Mesendoderm (in vitro differentiated cells): ENCODE data around the gene TTPAL.

ENCODE experiments used
- DNase-seq: peaks from one replicate; pipeline ENCODE4 v3.0.0; 2013
- H2AK5ac ChIP-seq: 2 replicates; pipeline ENCODE4 v1.6.1; 2013; ENCODE audit warnings: low read length, inconsistent platforms
- H2BK120ac ChIP-seq: 2 replicates; pipeline ENCODE4 v1.6.1; 2013; ENCODE audit warnings: low read depth, mild to moderate bottlenecking, low read length, moderate library complexity, mixed read lengths
- H2BK15ac ChIP-seq: replicated peaks from 2 replicates; pipeline ENCODE4 v1.6.1; 2013; ENCODE audit warnings: low read depth, mild to moderate bottlenecking, moderate library complexity
- H2BK5ac ChIP-seq: 2 replicates; pipeline ENCODE4 v1.6.1; 2013; ENCODE audit warnings: low read length, inconsistent platforms
- H3K18ac ChIP-seq: 2 replicates; pipeline ENCODE4 v1.6.1; 2013; ENCODE audit warnings: mild to moderate bottlenecking, low read length, mixed read lengths
- H3K23ac ChIP-seq: one replicate; pipeline ENCODE4 v1.6.1; 2013; ENCODE audit warnings: low read length
- H3K27ac ChIP-seq: 2 replicates; pipeline ENCODE4 v1.5.1; 2013; ENCODE audit warnings: low read depth, mild to moderate bottlenecking, inconsistent platforms, low read length, moderate library complexity
- H3K27me3 ChIP-seq: 2 replicates; pipeline ENCODE4 v1.6.1; 2013; ENCODE audit warnings: low read length, control low read depth, mild to moderate bottlenecking, inconsistent platforms; ENCODE audit not compliant: insufficient read depth, poor library complexity
- H3K36me3 ChIP-seq: 2 replicates; pipeline ENCODE4 v1.6.1; 2013; ENCODE audit warnings: low read length, inconsistent platforms; ENCODE audit not compliant: control insufficient read depth, insufficient read depth
- H3K4ac ChIP-seq: one replicate; pipeline ENCODE4 v1.6.1; 2013; ENCODE audit warnings: low read depth, mild to moderate bottlenecking, low read length, moderate library complexity
- H3K4me1 ChIP-seq: 2 replicates; pipeline ENCODE4 v1.6.1; 2013; ENCODE audit warnings: low read depth, low read length, inconsistent platforms; ENCODE audit not compliant: control insufficient read depth
- H3K4me2 ChIP-seq: 2 replicates; pipeline ENCODE4 v1.6.1; 2013; ENCODE audit warnings: low read length
- H3K4me3 ChIP-seq: 2 replicates; pipeline ENCODE4 v1.5.1; 2013; ENCODE audit warnings: mild to moderate bottlenecking, low read length
- H3K56ac ChIP-seq: one replicate; pipeline ENCODE4 v1.6.1; 2013; ENCODE audit warnings: low read length
- H3K79me1 ChIP-seq: 2 replicates; pipeline ENCODE4 v1.6.1; 2013; ENCODE audit warnings: low read length, inconsistent platforms
- H3K79me2 ChIP-seq: 2 replicates; pipeline ENCODE4 v1.6.1; 2013; ENCODE audit warnings: mild to moderate bottlenecking, low read length; ENCODE audit not compliant: control insufficient read depth, insufficient read depth
- H3K9ac ChIP-seq: 2 replicates; pipeline ENCODE4 v1.6.1; 2013; ENCODE audit warnings: low read length, inconsistent platforms
- H4K5ac ChIP-seq: one replicate; pipeline ENCODE4 v1.6.1; 2013; ENCODE audit warnings: low read length
- H4K8ac ChIP-seq: one replicate; pipeline ENCODE4 v1.6.1; 2013; ENCODE audit warnings: low read depth, mild to moderate bottlenecking, control low read depth, low read length, moderate library complexity
- WGBS: extraction: QIAGEN DNeasy Blood & Tissue Kit; methylation state at CpG from one replicate; pipeline ENCODE4 v1.1.7; 2013; ENCODE audit warnings: low lambda C conversion rate, missing lambda C conversion rate; ENCODE audit not compliant: insufficient coverage; ENCODE audit errors: extremely low coverage; 5-methylcytosine and 5-hydroxymethylcytosine counted together

TTPAL gene

DNA sequence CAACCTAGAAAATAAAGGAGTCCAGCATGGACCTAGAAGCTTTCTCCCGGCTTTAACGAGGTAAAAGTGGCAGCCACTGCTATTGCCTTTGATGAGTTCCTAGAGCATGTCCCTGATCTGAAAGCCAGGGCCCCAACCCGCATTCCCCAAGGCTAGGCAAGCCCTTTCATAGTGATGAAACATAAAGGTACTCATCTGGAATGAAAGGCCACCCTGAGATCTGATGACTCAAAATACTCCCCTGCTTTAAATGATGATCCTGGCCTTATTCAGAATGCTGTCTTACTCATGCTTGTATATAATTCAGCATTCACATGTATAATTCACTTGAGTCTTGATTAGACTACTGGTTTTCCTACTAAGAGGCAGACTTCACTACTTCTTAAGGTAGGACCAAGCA lies 21.3 kb downstream of the TTPAL start:
- Histone ChIP-seq H3K4me2 (no peak overlapping the region), H3K79me2 (no peaks in the 10 kb centered on the region), H2BK15ac (no peak overlapping the region), H2BK5ac (no peak overlapping the region), H3K36me3 (peaks cover 12% of the 10 kb centered on the region), H3K79me1 (no peaks in the 10 kb centered on the region), H2BK120ac (no peak overlapping the region), H3K4ac (no peak overlapping the region), H4K5ac (no peak overlapping the region), H3K4me1 (peaks cover 2% of the 10 kb centered on the region), H4K8ac (no peak overlapping the region), H3K23ac (no peak overlapping the region), H3K27ac (no peak overlapping the region), H2AK5ac (no peak overlapping the region), H3K27me3 (no peaks in the 10 kb centered on the region), H3K18ac (no peak overlapping the region), H3K9ac (no peak overlapping the region), H3K56ac (no peak overlapping the region), H3K4me3 (no peak overlapping the region)
- no CpG with 5 or more reads among the region's 3 CpGs for WGBS
- no peak for DNase-seq

GRCh38 chr20:44497761-44498160 lies 22.1 kb downstream of the TTPAL start:
- Histone ChIP-seq H3K4me3 (no peak overlapping the region), H3K36me3 (peaks cover 12% of the 10 kb centered on the region), H3K79me1 (no peaks in the 10 kb centered on the region), H2AK5ac (no peak overlapping the region), H3K9ac (no peak overlapping the region), H3K23ac (no peak overlapping the region), H2BK120ac (no peak overlapping the region), H2BK5ac (no peak overlapping the region), H3K4ac (no peak overlapping the region), H3K56ac (no peak overlapping the region), H3K4me1 (no peaks in the 10 kb centered on the region), H3K4me2 (no peak overlapping the region), H2BK15ac (no peak overlapping the region), H3K79me2 (no peaks in the 10 kb centered on the region), H4K8ac (no peak overlapping the region), H3K18ac (no peak overlapping the region), H3K27ac (no peak overlapping the region), H4K5ac (no peak overlapping the region), H3K27me3 (no peaks in the 10 kb centered on the region)
- WGBS = no CpG with 5 or more reads among the region's 3 CpGs
- no peak for DNase-seq

- Histone ChIP-seq H3K27ac (no peak overlapping the region), H2BK15ac (no peak overlapping the region), H3K4ac (no peak overlapping the region), H3K27me3 (no peaks in the 10 kb centered on the region), H3K79me1 (no peaks in the 10 kb centered on the region), H3K56ac (no peak overlapping the region), H3K18ac (no peak overlapping the region), H3K4me2 (no peak overlapping the region), H4K8ac (no peak overlapping the region), H4K5ac (no peak overlapping the region), H2AK5ac (no peak overlapping the region), H3K79me2 (no peaks in the 10 kb centered on the region), H3K23ac (no peak overlapping the region), H2BK120ac (no peak overlapping the region), H3K9ac (no peak overlapping the region), H2BK5ac (no peak overlapping the region), H3K4me3 (no peak overlapping the region), H3K4me1 (no peaks in the 10 kb centered on the region), H3K36me3 (peaks cover 14% of the 10 kb centered on the region)
- no peak for DNase-seq
- no CpG with 5 or more reads among the region's 3 CpGs for WGBS
Observed at GRCh38 chr20:44500221-44500620, 24.5 kb downstream of the TTPAL start.

DNA sequence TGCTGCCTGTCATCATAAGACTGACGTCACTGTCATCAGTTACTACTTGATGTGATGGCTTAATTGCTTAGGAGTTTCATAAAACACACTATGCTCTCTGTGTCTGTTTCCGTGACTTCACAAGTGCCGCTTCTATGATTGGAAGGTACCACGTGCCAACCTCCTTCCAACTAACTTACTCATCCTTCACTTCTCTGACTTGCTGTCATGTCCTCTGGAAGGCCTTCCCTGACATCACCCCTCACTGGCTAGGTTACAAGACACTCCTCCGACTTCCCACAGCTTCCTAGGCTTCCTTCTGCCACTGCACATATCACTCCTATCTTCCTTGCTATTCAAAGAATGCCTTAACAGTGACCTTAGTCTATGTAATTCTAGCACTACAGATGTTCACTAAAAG lies 25.8 kb downstream of the TTPAL start:
- H3K4me3 ChIP-seq = no peak overlapping the region
- no peak overlapping the region for H3K9ac ChIP-seq
- no peak overlapping the region for H2AK5ac ChIP-seq
- no peaks in the 10 kb centered on the region for H3K79me2 ChIP-seq
- H3K56ac ChIP-seq = no peak overlapping the region
- no CpG with 5 or more reads among the region's 5 CpGs for WGBS
- no peak overlapping the region for H3K4ac ChIP-seq
- peaks cover 11% of the 10 kb centered on the region for H3K36me3 ChIP-seq
- H3K27ac ChIP-seq = no peak overlapping the region
- H3K23ac ChIP-seq = no peak overlapping the region
- no peak overlapping the region for H4K5ac ChIP-seq
- DNase-seq = no peak
- H4K8ac ChIP-seq = no peak overlapping the region
- H2BK120ac ChIP-seq = no peak overlapping the region
- no peaks in the 10 kb centered on the region for H3K27me3 ChIP-seq
- H2BK5ac ChIP-seq = no peak overlapping the region
- H3K4me2 ChIP-seq = no peak overlapping the region
- H3K79me1 ChIP-seq = no peaks in the 10 kb centered on the region
- H3K18ac ChIP-seq = no peak overlapping the region
- H2BK15ac ChIP-seq = no peak overlapping the region
- H3K4me1 ChIP-seq = no peaks in the 10 kb centered on the region

DNA sequence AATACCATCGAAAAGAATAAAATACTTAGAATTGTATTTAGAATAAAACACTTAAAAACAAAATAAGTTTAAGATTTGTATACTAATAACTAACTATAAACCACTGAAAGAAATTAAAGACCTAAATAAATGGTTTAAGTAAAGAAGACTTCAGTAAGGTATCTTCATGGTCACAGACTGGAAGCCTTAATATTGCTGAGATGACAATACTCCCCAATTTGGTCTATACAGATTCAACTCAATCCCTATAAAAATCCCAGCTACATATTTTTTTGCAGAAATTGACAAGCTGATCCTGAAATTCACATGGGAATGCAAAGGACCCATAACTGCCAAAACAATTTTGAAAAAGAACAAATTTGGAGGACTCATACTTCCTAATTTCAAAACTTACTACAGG lies 27.3 kb downstream of the TTPAL start:
- no peak overlapping the region for H3K23ac ChIP-seq
- no peaks in the 10 kb centered on the region for H3K4me1 ChIP-seq
- H2AK5ac ChIP-seq = no peak overlapping the region
- no peak overlapping the region for H4K8ac ChIP-seq
- H3K27me3 ChIP-seq = no peaks in the 10 kb centered on the region
- H2BK120ac ChIP-seq = no peak overlapping the region
- no peak overlapping the region for H3K4me2 ChIP-seq
- WGBS = 100% methylated on average over 1 of the region's 1 CpG
- H3K79me1 ChIP-seq = no peaks in the 10 kb centered on the region
- no peak overlapping the region for H2BK15ac ChIP-seq
- no peak overlapping the region for H4K5ac ChIP-seq
- no peak overlapping the region for H3K4ac ChIP-seq
- peaks cover 11% of the 10 kb centered on the region for H3K36me3 ChIP-seq
- H2BK5ac ChIP-seq = no peak overlapping the region
- no peak overlapping the region for H3K18ac ChIP-seq
- no peak overlapping the region for H3K9ac ChIP-seq
- DNase-seq = no peak
- H3K27ac ChIP-seq = no peak overlapping the region
- H3K79me2 ChIP-seq = no peaks in the 10 kb centered on the region
- no peak overlapping the region for H3K56ac ChIP-seq
- no peak overlapping the region for H3K4me3 ChIP-seq

DNA sequence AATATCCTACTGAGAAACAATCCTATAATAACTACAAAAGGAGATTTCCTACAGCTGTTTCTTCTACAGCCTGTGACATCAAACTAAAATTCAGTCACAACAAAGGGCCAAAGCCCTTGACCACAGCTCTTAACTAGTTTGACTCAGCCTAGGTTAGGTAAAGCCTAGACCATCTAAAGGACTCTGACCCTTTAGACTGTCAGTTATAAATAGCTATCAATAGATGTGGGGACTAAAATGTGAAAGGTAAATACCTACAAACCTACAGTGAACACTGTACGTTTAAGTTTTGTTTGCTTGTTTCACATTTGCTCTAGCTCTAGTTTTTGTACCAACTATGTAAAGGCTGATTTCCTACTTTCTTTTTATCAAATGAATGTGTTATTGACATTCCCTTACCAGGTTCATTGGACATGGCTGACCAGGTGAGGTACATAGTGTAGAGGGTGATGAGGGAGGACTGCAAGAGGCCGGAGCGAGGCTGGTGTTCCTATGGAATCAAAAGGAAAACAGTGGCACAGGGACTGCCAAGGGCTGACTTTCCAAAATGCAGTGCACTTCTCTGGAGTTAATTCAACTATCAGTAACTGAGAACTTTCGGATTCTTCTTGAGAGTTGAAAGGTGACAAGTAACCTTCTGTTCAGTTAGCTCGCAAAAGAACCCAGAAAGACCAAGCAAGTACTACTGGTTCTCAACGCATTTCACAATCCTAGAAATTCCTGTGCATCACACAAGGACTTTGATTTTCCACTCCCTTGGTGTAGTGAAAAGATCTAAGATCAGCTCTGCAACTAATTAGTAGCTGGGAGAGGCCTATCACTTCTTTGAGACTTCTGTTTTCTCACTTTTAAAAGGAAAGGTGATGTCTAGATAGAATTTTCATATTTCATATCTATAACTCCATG lies 29.0 kb downstream of the TTPAL start:
- no peak overlapping the region for H3K4ac ChIP-seq
- no peak overlapping the region for H2BK5ac ChIP-seq
- H4K8ac ChIP-seq = no peak overlapping the region
- no peak overlapping the region for H2AK5ac ChIP-seq
- no peak for DNase-seq
- no peak overlapping the region for H4K5ac ChIP-seq
- no peak overlapping the region for H3K56ac ChIP-seq
- no peaks in the 10 kb centered on the region for H3K27me3 ChIP-seq
- H3K23ac ChIP-seq = no peak overlapping the region
- no peak overlapping the region for H2BK120ac ChIP-seq
- no peak overlapping the region for H3K27ac ChIP-seq
- H3K36me3 ChIP-seq = peaks cover 12% of the 10 kb centered on the region
- no peak overlapping the region for H3K9ac ChIP-seq
- no peak overlapping the region for H3K4me3 ChIP-seq
- H2BK15ac ChIP-seq = no peak overlapping the region
- no peaks in the 10 kb centered on the region for H3K4me1 ChIP-seq
- no peaks in the 10 kb centered on the region for H3K79me1 ChIP-seq
- H3K18ac ChIP-seq = no peak overlapping the region
- no peaks in the 10 kb centered on the region for H3K79me2 ChIP-seq
- no CpG with 5 or more reads among the region's 6 CpGs for WGBS
- no peak overlapping the region for H3K4me2 ChIP-seq
